OCI-LY7 (cell line): Measurements from ENCODE around the gene MRTFB. TPM values are rescaled to one million over a fixed set of nuclear protein-coding genes. Genes with fewer than 3 reads are reported as not detected.
A peak's percentile ranks its signal among the peaks of the same experiment; 100 is the strongest.

Experiments used
- BruUV-seq: library from RNA; stranded (reverse); fragments of 400-500 nt; replicated peaks from 2 replicates; lab custom pipeline; 2021; lab: Mats Ljungman, UMichigan
- CTCF ChIA-PET: fragments of 300-600 bp; sonication (Branson Sonifier 250); formaldehyde crosslinking; loops from one replicate; lab custom pipeline; 2022; ENCODE audit warnings: antibody characterized with exemption; ENCODE audit not compliant: unreplicated experiment; lab: Charles Lee
- POLR2A ChIA-PET: fragments of 300-600 bp; sonication (Branson Sonifier 250); formaldehyde crosslinking; loops from one replicate; lab custom pipeline; 2022; ENCODE audit warnings: antibody characterized with exemption; lab: Charles Lee
- DNase-seq: peaks from one replicate; pipeline ENCODE4 v3.0.0-alpha.2; 2015; ENCODE audit warnings: low spot score
- H2AFZ ChIP-seq: fragments of 200-600 bp; sonication (generic), shearing (Covaris generic); 2 replicates; pipeline ENCODE4 v1.6.1; 2014; ENCODE audit warnings: mild to moderate bottlenecking, antibody characterized with exemption, low read length, moderate library complexity
- H3K27ac ChIP-seq: fragments of 200-600 bp; sonication (generic); 2 replicates; pipeline ENCODE4 v1.5.1; 2014; ENCODE audit warnings: mixed run types, low read depth, mild to moderate bottlenecking, moderate library complexity, low read length, inconsistent platforms; ENCODE audit not compliant: poor library complexity, severe bottlenecking
- H3K36me3 ChIP-seq: fragments of 200-600 bp; sonication (generic); 2 replicates; pipeline ENCODE4 v1.6.1; 2014; ENCODE audit warnings: mild to moderate bottlenecking, antibody characterized with exemption, low read length, moderate library complexity, mixed read lengths; ENCODE audit not compliant: insufficient read depth
- H3K4me1 ChIP-seq: fragments of 200-600 bp; sonication (generic); 2 replicates; pipeline ENCODE4 v1.5.1; 2014; ENCODE audit warnings: mild to moderate bottlenecking, low read length; ENCODE audit not compliant: insufficient read depth, poor library complexity, severe bottlenecking
- H3K4me2 ChIP-seq: fragments of 200-600 bp; sonication (generic); 2 replicates; pipeline ENCODE4 v1.6.1; 2014; ENCODE audit warnings: mild to moderate bottlenecking, low read length
- H3K4me3 ChIP-seq: fragments of 200-600 bp; sonication (generic); 2 replicates; pipeline ENCODE4 v1.5.1; 2014; ENCODE audit warnings: mild to moderate bottlenecking, low read depth, low read length; ENCODE audit not compliant: poor library complexity, severe bottlenecking
- H3K79me2 ChIP-seq: fragments of 200-600 bp; sonication (generic); 2 replicates; pipeline ENCODE4 v1.6.1; 2016; ENCODE audit warnings: low read depth, mild to moderate bottlenecking, low read length, moderate library complexity, mixed read lengths; ENCODE audit not compliant: insufficient read depth
- H3K9me2 ChIP-seq: fragments of 200-600 bp; sonication (generic); 2 replicates; pipeline ENCODE4 v1.6.1; 2016; ENCODE audit warnings: mild to moderate bottlenecking, low read length, mixed read lengths; ENCODE audit not compliant: insufficient read depth
- H3K9me3 ChIP-seq: fragments of 200-600 bp; sonication (generic); 2 replicates; pipeline ENCODE4 v1.6.1; 2014; ENCODE audit warnings: mild to moderate bottlenecking, mixed run types, low read length, mixed read lengths
- H4K20me1 ChIP-seq: fragments of 200-600 bp; sonication (generic); 2 replicates; pipeline ENCODE4 v1.6.1; 2014; ENCODE audit warnings: mild to moderate bottlenecking, antibody characterized with exemption, low read length, moderate library complexity, mixed read lengths; ENCODE audit not compliant: insufficient read depth
- EZH2phosphoT487 ChIP-seq: fragments of 200-600 bp; sonication (generic); IDR thresholded peaks from 2 replicates; pipeline ENCODE4 v1.6.1; 2018; ENCODE audit warnings: low read depth, borderline replicate concordance, mild to moderate bottlenecking, mixed run types, antibody characterized with exemption, low read length, moderate library complexity, mixed read lengths
- intact Hi-C: fragments of 100-400 bp; cut with micrococcal nuclease; formaldehyde crosslinking; loops from one replicate; pipeline ENCODE4 v1.10.0; 2022; ENCODE audit not compliant: unreplicated experiment
- total RNA-seq, 2 experiments: library from RNA; depleted of rRNA in 1 of 2; stranded (reverse); fragments of >200 nt in 1 of 2; shearing (Covaris generic) in 1 of 2; gene quantifications; 2 replicates each; pipeline ENCODE4 v1.2.3, GENCODE V29; 2014 to 2022
- TF ChIP-seq, protein P1 (sequence below): fragments of 200-600 bp; sonication (generic); conservative IDR thresholded peaks from 2 replicates; pipeline ENCODE4 v1.5.1; 2014; ENCODE audit warnings: mild to moderate bottlenecking, antibody characterized with exemption, low read length, moderate library complexity, mixed read lengths

Gene MRTFB
- total RNA-seq, 2 experiments from 2014 or later: 8.5 to 21.4 TPM

DNA sequence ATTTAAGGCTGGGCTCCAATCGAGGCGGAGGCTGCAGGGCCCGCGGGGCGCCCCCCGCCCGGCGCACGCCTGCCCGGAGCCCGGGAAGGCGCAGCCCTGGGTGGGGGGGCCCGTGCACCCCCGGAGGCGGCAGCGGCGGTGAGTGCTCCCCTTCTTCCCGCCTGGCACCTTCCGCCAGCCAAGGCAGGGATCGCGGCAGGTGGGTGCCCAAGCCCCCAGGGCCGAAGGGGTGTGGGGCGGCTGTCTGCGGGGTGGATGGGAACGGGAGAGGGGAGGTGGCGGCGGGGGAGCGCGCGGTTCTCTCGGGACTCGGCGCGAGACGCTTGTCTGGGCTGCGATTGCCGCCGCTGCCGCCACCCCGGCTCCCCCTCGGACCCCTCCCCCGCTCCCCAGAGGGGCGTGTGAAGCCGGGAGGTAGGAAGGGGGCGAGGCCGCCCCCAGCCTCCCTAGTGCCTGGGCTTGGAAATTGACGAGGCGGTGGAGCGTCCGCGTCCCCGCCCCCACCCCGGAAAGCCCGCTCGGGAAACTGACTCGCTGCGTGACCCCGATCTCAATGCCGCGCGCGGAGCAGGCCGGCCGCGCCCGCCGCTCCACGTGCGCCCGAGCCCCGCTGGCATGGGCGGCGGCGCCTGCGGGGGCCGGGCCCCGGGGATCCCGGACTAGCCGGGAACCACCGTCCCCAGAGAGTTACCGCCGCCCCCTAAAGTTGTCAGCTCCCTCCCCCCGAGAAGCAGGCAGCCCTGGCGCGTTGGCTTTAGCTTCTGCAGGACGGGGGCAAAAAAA lies 231.5 kb downstream of the MRTFB start:
- Histone ChIP-seq H3K27ac (peak overlapping the region; percentile 94), H3K79me2 (peaks cover 55% of the 10 kb centered on the region), H3K36me3 (peaks cover 14% of the 10 kb centered on the region; the same call in 1 of the 2 replicates), H3K9me2 (no peaks in the 10 kb centered on the region), H3K4me2 (peak overlapping the region; percentile 93), H4K20me1 (peaks cover 15% of the 10 kb centered on the region), H3K4me3 (peak overlapping the region; percentile 99), H3K9me3 (no peaks in the 10 kb centered on the region), H2AFZ (0 out of 2 replicates have a peak overlapping the region, but pooled peaks have one; percentile 43), H3K4me1 (peaks cover 53% of the 10 kb centered on the region)
- intact Hi-C loops: no loop called here
- ChIA-PET CTCF (interaction anchor here (0.5 to 1.0 kb wide), 3 partner anchors 11 to 73 kb away, joined by 3 to 4 read pairs (median 3); no protein-coding TSS in a partner anchor), POLR2A (interaction anchor here (0.6 to 0.9 kb wide), 3 partner anchors 15 to 52 kb away, joined by 3 read pairs; no protein-coding TSS in a partner anchor)
- DNase-seq: peak; percentile 57
- no TSS peak for BruUV-seq
- TF ChIP-seq EZH2phosphoT487: no peak
- TF ChIP-seq, protein P1, sequence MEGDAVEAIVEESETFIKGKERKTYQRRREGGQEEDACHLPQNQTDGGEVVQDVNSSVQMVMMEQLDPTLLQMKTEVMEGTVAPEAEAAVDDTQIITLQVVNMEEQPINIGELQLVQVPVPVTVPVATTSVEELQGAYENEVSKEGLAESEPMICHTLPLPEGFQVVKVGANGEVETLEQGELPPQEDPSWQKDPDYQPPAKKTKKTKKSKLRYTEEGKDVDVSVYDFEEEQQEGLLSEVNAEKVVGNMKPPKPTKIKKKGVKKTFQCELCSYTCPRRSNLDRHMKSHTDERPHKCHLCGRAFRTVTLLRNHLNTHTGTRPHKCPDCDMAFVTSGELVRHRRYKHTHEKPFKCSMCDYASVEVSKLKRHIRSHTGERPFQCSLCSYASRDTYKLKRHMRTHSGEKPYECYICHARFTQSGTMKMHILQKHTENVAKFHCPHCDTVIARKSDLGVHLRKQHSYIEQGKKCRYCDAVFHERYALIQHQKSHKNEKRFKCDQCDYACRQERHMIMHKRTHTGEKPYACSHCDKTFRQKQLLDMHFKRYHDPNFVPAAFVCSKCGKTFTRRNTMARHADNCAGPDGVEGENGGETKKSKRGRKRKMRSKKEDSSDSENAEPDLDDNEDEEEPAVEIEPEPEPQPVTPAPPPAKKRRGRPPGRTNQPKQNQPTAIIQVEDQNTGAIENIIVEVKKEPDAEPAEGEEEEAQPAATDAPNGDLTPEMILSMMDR: no peak

GRCh38 chr16:14303182-14303618 lies 232.1 kb downstream of the MRTFB start:
- peak overlapping the region; percentile 94 for H3K27ac ChIP-seq
- no peak for TF ChIP-seq EZH2phosphoT487
- TF ChIP-seq, protein P1: no peak
- peaks cover 15% of the 10 kb centered on the region for H4K20me1 ChIP-seq
- H3K4me1 ChIP-seq: peaks cover 59% of the 10 kb centered on the region
- peaks cover 14% of the 10 kb centered on the region; the same call in 1 of the 2 replicates for H3K36me3 ChIP-seq
- ChIA-PET CTCF (interaction anchor here (0.5 to 1.0 kb wide), 4 partner anchors 11 to 150 kb away, joined by 3 to 4 read pairs (median 3); no protein-coding TSS in a partner anchor), POLR2A (interaction anchor here (0.6 to 0.9 kb wide), 4 partner anchors 14 to 117 kb away, joined by 3 read pairs; no protein-coding TSS in a partner anchor)
- DNase-seq: no peak
- BruUV-seq: no TSS peak
- H3K9me2 ChIP-seq: no peaks in the 10 kb centered on the region
- no peaks in the 10 kb centered on the region for H3K9me3 ChIP-seq
- intact Hi-C loops: no loop called here
- H3K4me2 ChIP-seq: peak overlapping the region; percentile 93
- H3K79me2 ChIP-seq: peaks cover 61% of the 10 kb centered on the region
- no peak overlapping the region for H2AFZ ChIP-seq
- H3K4me3 ChIP-seq: peak overlapping the region; percentile 99
